HEK293T (cell line): ENCODE data around the gene UBA3.

Source experiments
- BHLHE40 ChIP-seq: fragments of 450-650 bp; IDR thresholded peaks from 2 replicates; pipeline ENCODE4 v1.6.1; 2016; ENCODE audit warnings: mild to moderate bottlenecking, moderate library complexity, borderline replicate concordance
- PKNOX1 ChIP-seq: fragments of 450-650 bp; IDR thresholded peaks from 2 replicates; pipeline ENCODE4 v1.6.1; 2016
- SP1 ChIP-seq: fragments of 450-650 bp; IDR thresholded peaks from 2 replicates; pipeline ENCODE4 v1.6.1; 2017
- ZNF384 ChIP-seq: fragments of 450-650 bp; IDR thresholded peaks from 2 replicates; pipeline ENCODE4 v1.6.1; 2016

- TF ChIP-seq SP1 (no peak), PKNOX1 (no peak), BHLHE40 (no peak), ZNF384 (no peak)
Observed at GRCh38 chr3:69066121-69066520, 14.0 kb downstream of the UBA3 start.
